IMR-90 (cell line): ENCODE results near the gene ZNF556. TPM values are rescaled to one million over a fixed set of nuclear protein-coding genes. Genes with fewer than 3 reads are reported as not detected.

ENCODE experiments used
- ATAC-seq: fragments of 200-7000 bp; cut with Tn5 transposase; 2 replicates; pipeline ENCODE4 v1.9.1; 2020; ENCODE audit warnings: low read depth, mild to moderate bottlenecking, moderate library complexity
- BruUV-seq: library from RNA; stranded (reverse); fragments of 400-500 nt; replicated peaks from 2 replicates; lab custom pipeline; 2021; lab: Mats Ljungman, UMichigan
- CTCF ChIA-PET: fragments of 300-600 bp; formaldehyde crosslinking; extraction: SDS; loops from one replicate; lab custom pipeline; 2021; ENCODE audit warnings: antibody characterized with exemption; lab: Yijun Ruan, JAX
- POLR2A ChIA-PET: fragments of 300-600 bp; sonication (Branson Sonifier 250); formaldehyde crosslinking; loops from one replicate; lab custom pipeline; 2022; ENCODE audit warnings: antibody characterized with exemption; ENCODE audit not compliant: unreplicated experiment; lab: Charles Lee
- DNase-seq: peaks from one replicate; pipeline ENCODE4 v3.0.0; 2013
- H2AFZ ChIP-seq: replicated peaks from 2 replicates; pipeline ENCODE3; 2013; ENCODE audit warnings: low read length, mild to moderate bottlenecking; ENCODE audit not compliant: poor library complexity
- H2AK5ac ChIP-seq: 2 replicates; pipeline ENCODE4 v1.6.1; 2013; ENCODE audit warnings: low read depth, low read length, inconsistent platforms
- H2AK9ac ChIP-seq: replicated peaks from 2 replicates; pipeline ENCODE3; 2013; ENCODE audit warnings: mild to moderate bottlenecking, low read depth, low read length, moderate library complexity; ENCODE audit not compliant: poor library complexity
- H2BK120ac ChIP-seq: 2 replicates; pipeline ENCODE4 v1.6.1; 2013; ENCODE audit warnings: low read depth, low read length, inconsistent platforms
- H2BK15ac ChIP-seq: 3 replicates; pipeline ENCODE4 v1.6.1; 2013; ENCODE audit warnings: low read depth, low read length, inconsistent platforms
- H2BK20ac ChIP-seq: 2 replicates; pipeline ENCODE4 v1.6.1; 2013; ENCODE audit warnings: low read depth, mild to moderate bottlenecking, inconsistent platforms, low read length, moderate library complexity
- H2BK5ac ChIP-seq: 2 replicates; pipeline ENCODE4 v1.6.1; 2013; ENCODE audit warnings: mild to moderate bottlenecking, low read depth, low read length, inconsistent platforms; ENCODE audit not compliant: poor library complexity, severe bottlenecking
- H3K14ac ChIP-seq: replicated peaks from 2 replicates; pipeline ENCODE4 v1.6.1; 2013; ENCODE audit warnings: low read depth, low read length, inconsistent platforms
- H3K18ac ChIP-seq: 2 replicates; pipeline ENCODE4 v1.6.1; 2013; ENCODE audit warnings: low read depth, low read length, control low read depth
- H3K23ac ChIP-seq: 2 replicates; pipeline ENCODE4 v1.6.1; 2013; ENCODE audit warnings: low read depth, low read length, inconsistent platforms
- H3K27ac ChIP-seq: 2 replicates; pipeline ENCODE4 v1.5.1; 2013; ENCODE audit warnings: mild to moderate bottlenecking, control low read depth, low read length; ENCODE audit not compliant: insufficient read depth
- H3K27me3 ChIP-seq: 2 replicates; pipeline ENCODE4 v1.6.1; 2013; ENCODE audit warnings: low read length; ENCODE audit not compliant: control insufficient read depth, insufficient read depth
- H3K36me3 ChIP-seq: 2 replicates; pipeline ENCODE4 v1.6.1; 2013; ENCODE audit warnings: low read length, mixed read lengths; ENCODE audit not compliant: control insufficient read depth, insufficient read depth
- H3K4ac ChIP-seq: 2 replicates; pipeline ENCODE4 v1.6.1; 2013; ENCODE audit warnings: low read depth, low read length, inconsistent platforms
- H3K4me1 ChIP-seq: 2 replicates; pipeline ENCODE4 v1.6.1; 2013; ENCODE audit warnings: low read length, mixed read lengths; ENCODE audit not compliant: control insufficient read depth, insufficient read depth
- H3K4me2 ChIP-seq: 2 replicates; pipeline ENCODE4 v1.6.1; 2013; ENCODE audit warnings: low read depth, mild to moderate bottlenecking, control low read depth, low read length, moderate library complexity
- H3K4me3 ChIP-seq: 2 replicates; pipeline ENCODE4 v1.5.1; 2013; ENCODE audit warnings: low read depth, mild to moderate bottlenecking, control low read depth, low read length, moderate library complexity; ENCODE audit not compliant: insufficient read depth
- H3K56ac ChIP-seq: 2 replicates; pipeline ENCODE4 v1.6.1; 2013; ENCODE audit warnings: low read length, inconsistent platforms; ENCODE audit not compliant: insufficient read depth; ENCODE audit errors: extremely low read depth
- H3K79me1 ChIP-seq, 2 experiments: 2 replicates each; pipeline ENCODE4 v1.6.1; 2013; ENCODE audit warnings: low read length in 2 of 2, inconsistent platforms in 1 of 2, low read depth in 1 of 2
- H3K9ac ChIP-seq: 2 replicates; pipeline ENCODE4 v1.6.1; 2013; ENCODE audit warnings: low read depth, low read length, control low read depth
- H3K9me1 ChIP-seq: 2 replicates; pipeline ENCODE4 v1.6.1; 2013; ENCODE audit warnings: low read length, inconsistent platforms; ENCODE audit not compliant: insufficient read depth
- H3K9me3 ChIP-seq: 2 replicates; pipeline ENCODE4 v1.6.1; 2013; ENCODE audit warnings: low read length; ENCODE audit not compliant: control insufficient read depth, insufficient read depth
- H4K20me1 ChIP-seq: 2 replicates; pipeline ENCODE4 v1.6.1; 2013; ENCODE audit warnings: low read length, inconsistent platforms; ENCODE audit not compliant: insufficient read depth
- H4K5ac ChIP-seq: 2 replicates; pipeline ENCODE4 v1.6.1; 2013; ENCODE audit warnings: mild to moderate bottlenecking, low read depth, low read length, control low read depth
- H4K8ac ChIP-seq, 2 experiments: 2 replicates each; pipeline ENCODE4 v1.6.1; 2013; ENCODE audit warnings: low read depth in 2 of 2, low read length in 2 of 2, control low read depth in 1 of 2, inconsistent platforms in 1 of 2
- H4K91ac ChIP-seq: 2 replicates; pipeline ENCODE4 v1.6.1; 2013; ENCODE audit warnings: low read depth, low read length, inconsistent platforms; ENCODE audit not compliant: insufficient read depth
- CEBPB ChIP-seq: IDR thresholded peaks from 2 replicates; pipeline ENCODE4 v1.6.1; 2012; ENCODE audit warnings: low read depth, low read length, improper control_type of control experiment
- CHD1 ChIP-seq: IDR thresholded peaks from 2 replicates; pipeline ENCODE4 v1.6.1; 2012; ENCODE audit warnings: low read depth, low read length, improper control_type of control experiment
- FOS ChIP-seq: fragments of 150-350 bp; IDR thresholded peaks from 2 replicates; pipeline ENCODE4 v1.6.1; 2016; ENCODE audit warnings: low read depth, low read length
- MAFK ChIP-seq: IDR thresholded peaks from 2 replicates; pipeline ENCODE4 v1.6.1; 2012; ENCODE audit warnings: low read depth, low read length, improper control_type of control experiment
- MAZ ChIP-seq: IDR thresholded peaks from 2 replicates; pipeline ENCODE4 v1.6.1; 2012; ENCODE audit warnings: low read depth, mild to moderate bottlenecking, low read length, improper control_type of control experiment, moderate library complexity, borderline replicate concordance
- MXI1 ChIP-seq: IDR thresholded peaks from 2 replicates; pipeline ENCODE4 v1.6.1; 2012; ENCODE audit warnings: low read depth, mild to moderate bottlenecking, low read length, moderate library complexity, borderline replicate concordance
- POLR2A ChIP-seq: IDR thresholded peaks from 2 replicates; pipeline ENCODE4 v1.6.1; 2012; ENCODE audit warnings: mild to moderate bottlenecking, low read depth, low read length
- RCOR1 ChIP-seq: IDR thresholded peaks from 2 replicates; pipeline ENCODE4 v1.6.1; 2012; ENCODE audit warnings: mild to moderate bottlenecking, low read length, improper control_type of control experiment; ENCODE audit not compliant: insufficient replicate concordance
- RFX5 ChIP-seq: IDR thresholded peaks from 2 replicates; pipeline ENCODE4 v1.8.0; 2012; ENCODE audit warnings: low read depth, mild to moderate bottlenecking, low read length, moderate library complexity
- SMC3 ChIP-seq: fragments of 150-350 bp; IDR thresholded peaks from 2 replicates; pipeline ENCODE4 v1.6.1; 2016; ENCODE audit warnings: low read depth, mild to moderate bottlenecking, antibody characterized with exemption, low read length, moderate library complexity
- USF2 ChIP-seq: fragments of 150-350 bp; IDR thresholded peaks from 2 replicates; pipeline ENCODE4 v1.6.1; 2017; ENCODE audit warnings: mild to moderate bottlenecking, antibody characterized with exemption, low read length, low read depth
- WGBS, 2 experiments: methylation state at CpG; one replicate each; pipeline versions ENCODE4 v1.1.5 to v1.1.7; 2013; ENCODE audit warnings: missing lambda C conversion rate in 2 of 2; ENCODE audit not compliant: insufficient read length in 1 of 2; ENCODE audit errors: extremely low coverage in 2 of 2; 5-methylcytosine and 5-hydroxymethylcytosine counted together
- dilution Hi-C: fragments of 300-500 bp; cut with HindIII; formaldehyde crosslinking; loops from one replicate; pipeline ENCODE4 v1.14.3; 2018; ENCODE audit warnings: low sequenced_read_pairs; ENCODE audit not compliant: unreplicated experiment
- in situ Hi-C: fragments of 300-500 bp; cut with MboI; formaldehyde crosslinking; loops from 3 replicates; pipeline ENCODE4 v1.14.3; 2019; ENCODE audit warnings: low sequenced_read_pairs, inconsistent platforms, mixed read lengths
- intact Hi-C: fragments of 100-400 bp; cut with micrococcal nuclease; formaldehyde crosslinking; loops from 2 replicates; pipeline ENCODE4 v1.10.0; 2022
- polyA plus RNA-seq, 3 experiments: library from polyadenylated mRNA; depleted of rRNA; stranded (reverse); fragments of >200 nt; gene quantifications; 2 replicates each; pipeline ENCODE4 v1.2.3, GENCODE V29; 2012; ENCODE audit warnings: low replicate concordance in 1 of 3
- total RNA-seq: library from RNA; depleted of rRNA; stranded (reverse); fragments of >200 nt; gene quantifications from 2 replicates; pipeline ENCODE4 v1.2.3, GENCODE V29; 2012
- TF ChIP-seq, protein P1 (sequence below): conservative IDR thresholded peaks from 2 replicates; pipeline ENCODE4 v1.5.1; 2012; ENCODE audit warnings: mild to moderate bottlenecking, low read depth, low read length, improper control_type of control experiment
- TF ChIP-seq, protein P2 (sequence below): fragments of 150-350 bp; IDR thresholded peaks from 2 replicates; pipeline ENCODE4 v1.6.1; 2016; ENCODE audit warnings: low read depth, mild to moderate bottlenecking, low read length, moderate library complexity, borderline replicate concordance

Gene ZNF556
- total and polyA plus RNA-seq, 2 of the 4 experiments (the other 2 are of a cell fraction), result not detected

DNA sequence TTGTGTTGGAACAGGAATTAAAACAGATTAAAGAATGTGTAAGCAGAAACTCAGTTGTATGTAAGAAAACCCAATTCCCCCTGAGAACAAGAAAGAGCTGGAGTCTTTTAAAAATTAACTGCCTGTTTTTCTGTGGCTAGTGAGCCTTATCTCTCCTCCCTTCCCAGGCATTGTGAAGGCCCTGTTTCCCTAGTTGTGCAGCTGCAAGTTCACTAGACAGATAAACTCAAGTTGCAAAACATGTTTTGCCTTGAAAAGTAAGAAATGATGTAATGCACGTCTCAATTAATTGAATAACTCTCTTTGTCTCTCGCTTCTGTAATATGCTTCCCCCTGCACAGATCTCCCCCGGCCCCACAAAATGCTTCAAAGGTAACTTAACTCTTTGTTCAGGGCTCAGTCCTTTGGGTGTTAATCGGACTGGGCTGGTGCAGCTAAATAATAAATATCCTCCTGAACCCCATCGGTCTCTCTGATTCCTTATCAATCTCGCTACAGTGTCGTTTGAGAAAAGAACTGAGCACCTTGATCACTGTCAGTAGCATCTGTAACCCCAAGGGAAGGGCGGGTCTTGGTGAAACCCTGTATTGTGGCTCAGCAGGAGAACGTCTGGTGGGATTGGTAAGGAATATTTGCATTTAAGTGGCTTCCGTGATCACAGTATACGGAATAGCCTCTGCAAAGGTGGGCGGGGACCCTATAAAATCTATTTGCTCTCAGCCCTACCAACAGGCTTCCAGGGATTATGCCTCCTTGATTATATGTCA lies 1.6 kb upstream of the ZNF556 start:
- Histone ChIP-seq H3K9me3 (peaks cover 11% of the 10 kb centered on the region; the same call in 1 of the 2 replicates), H3K4me2 (no peak overlapping the region), H3K18ac (no peak overlapping the region), H4K20me1 (no peaks in the 10 kb centered on the region), H3K27ac (no peak overlapping the region), H3K9ac (no peak overlapping the region), H2AFZ (no peak overlapping the region), H2AK5ac (no peak overlapping the region), H3K4ac (no peak overlapping the region), H3K4me3 (no peak overlapping the region), H3K36me3 (no peaks in the 10 kb centered on the region), H4K91ac (no peak overlapping the region), H3K4me1 (no peaks in the 10 kb centered on the region), H2BK15ac (no peak overlapping the region), H4K8ac (no peak overlapping the region), H3K56ac (no peak overlapping the region), H2BK20ac (no peak overlapping the region), H2BK5ac (no peak overlapping the region), H2BK120ac (no peak overlapping the region), H2AK9ac (no peak overlapping the region), H3K27me3 (no peaks in the 10 kb centered on the region), H3K23ac (no peak overlapping the region), H3K14ac (no peak overlapping the region), H3K79me1 (no peaks in the 10 kb centered on the region), H3K9me1 (no peaks in the 10 kb centered on the region), H4K5ac (no peak overlapping the region)
- intact Hi-C loops, result no loop called here
- WGBS, 2 experiments, result 50% methylated on average over 2 of the region's 12 CpGs; no CpG with 5 or more reads in 1 of the 2 experiments
- no peak for DNase-seq
- dilution Hi-C loops, result no loop called here
- BruUV-seq, result no TSS peak
- ChIA-PET CTCF (no interaction called here), POLR2A (no interaction called here)
- TF ChIP-seq, protein P1, sequence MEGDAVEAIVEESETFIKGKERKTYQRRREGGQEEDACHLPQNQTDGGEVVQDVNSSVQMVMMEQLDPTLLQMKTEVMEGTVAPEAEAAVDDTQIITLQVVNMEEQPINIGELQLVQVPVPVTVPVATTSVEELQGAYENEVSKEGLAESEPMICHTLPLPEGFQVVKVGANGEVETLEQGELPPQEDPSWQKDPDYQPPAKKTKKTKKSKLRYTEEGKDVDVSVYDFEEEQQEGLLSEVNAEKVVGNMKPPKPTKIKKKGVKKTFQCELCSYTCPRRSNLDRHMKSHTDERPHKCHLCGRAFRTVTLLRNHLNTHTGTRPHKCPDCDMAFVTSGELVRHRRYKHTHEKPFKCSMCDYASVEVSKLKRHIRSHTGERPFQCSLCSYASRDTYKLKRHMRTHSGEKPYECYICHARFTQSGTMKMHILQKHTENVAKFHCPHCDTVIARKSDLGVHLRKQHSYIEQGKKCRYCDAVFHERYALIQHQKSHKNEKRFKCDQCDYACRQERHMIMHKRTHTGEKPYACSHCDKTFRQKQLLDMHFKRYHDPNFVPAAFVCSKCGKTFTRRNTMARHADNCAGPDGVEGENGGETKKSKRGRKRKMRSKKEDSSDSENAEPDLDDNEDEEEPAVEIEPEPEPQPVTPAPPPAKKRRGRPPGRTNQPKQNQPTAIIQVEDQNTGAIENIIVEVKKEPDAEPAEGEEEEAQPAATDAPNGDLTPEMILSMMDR, result no peak
- no peak for TF ChIP-seq RFX5
- TF ChIP-seq RCOR1, result no peak
- TF ChIP-seq FOS, result no peak
- no peak for TF ChIP-seq CEBPB
- TF ChIP-seq MXI1, result no peak
- no peak for TF ChIP-seq USF2
- no peak for TF ChIP-seq MAFK
- TF ChIP-seq SMC3, result no peak
- no peak for TF ChIP-seq MAZ
- no peak for TF ChIP-seq POLR2A
- no peak for TF ChIP-seq CHD1
- TF ChIP-seq, protein P2, sequence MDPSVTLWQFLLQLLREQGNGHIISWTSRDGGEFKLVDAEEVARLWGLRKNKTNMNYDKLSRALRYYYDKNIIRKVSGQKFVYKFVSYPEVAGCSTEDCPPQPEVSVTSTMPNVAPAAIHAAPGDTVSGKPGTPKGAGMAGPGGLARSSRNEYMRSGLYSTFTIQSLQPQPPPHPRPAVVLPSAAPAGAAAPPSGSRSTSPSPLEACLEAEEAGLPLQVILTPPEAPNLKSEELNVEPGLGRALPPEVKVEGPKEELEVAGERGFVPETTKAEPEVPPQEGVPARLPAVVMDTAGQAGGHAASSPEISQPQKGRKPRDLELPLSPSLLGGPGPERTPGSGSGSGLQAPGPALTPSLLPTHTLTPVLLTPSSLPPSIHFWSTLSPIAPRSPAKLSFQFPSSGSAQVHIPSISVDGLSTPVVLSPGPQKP, result no peak
- no peak for ATAC-seq
- in situ Hi-C loops, result loop anchor here (10.0 kb wide), 1 partner anchor 201 kb away; no protein-coding TSS in a partner anchor
